HEK293T (cell line): ENCODE results near the gene ZBTB24.

Experiments used
- BHLHE40 ChIP-seq: fragments of 450-650 bp; IDR thresholded peaks from 2 replicates; pipeline ENCODE4 v1.6.1; 2016; ENCODE audit warnings: mild to moderate bottlenecking, moderate library complexity, borderline replicate concordance
- CTBP1 ChIP-seq: fragments of 450-650 bp; IDR thresholded peaks from 2 replicates; pipeline ENCODE4 v1.6.1; 2016; ENCODE audit warnings: borderline replicate concordance
- FOXA1 ChIP-seq: fragments of 450-650 bp; IDR thresholded peaks from 2 replicates; pipeline ENCODE4 v1.6.1; 2016; ENCODE audit warnings: mild to moderate bottlenecking
- FOXK2 ChIP-seq: fragments of 450-650 bp; IDR thresholded peaks from 2 replicates; pipeline ENCODE4 v1.6.1; 2016; ENCODE audit warnings: mild to moderate bottlenecking
- FOXM1 ChIP-seq: fragments of 450-650 bp; IDR thresholded peaks from 2 replicates; pipeline ENCODE4 v1.6.1; 2017; ENCODE audit warnings: mild to moderate bottlenecking, borderline replicate concordance
- HDGF ChIP-seq: fragments of 450-650 bp; IDR thresholded peaks from 2 replicates; pipeline ENCODE4 v1.6.1; 2017; ENCODE audit warnings: antibody characterized with exemption, borderline replicate concordance
- L3MBTL2 ChIP-seq: fragments of 450-650 bp; conservative IDR thresholded peaks from 2 replicates; pipeline ENCODE4 v1.6.1; 2016; ENCODE audit warnings: mild to moderate bottlenecking
- NFRKB ChIP-seq: fragments of 450-650 bp; IDR thresholded peaks from 2 replicates; pipeline ENCODE4 v1.6.1; 2016; ENCODE audit warnings: mild to moderate bottlenecking, moderate library complexity
- SP1 ChIP-seq: fragments of 450-650 bp; IDR thresholded peaks from 2 replicates; pipeline ENCODE4 v1.6.1; 2017
- TARDBP ChIP-seq: fragments of 450-650 bp; IDR thresholded peaks from 2 replicates; pipeline ENCODE4 v1.6.1; 2016
- ZNF384 ChIP-seq: fragments of 450-650 bp; IDR thresholded peaks from 2 replicates; pipeline ENCODE4 v1.6.1; 2016
- TF ChIP-seq, protein P1 (sequence below): fragments of 450-650 bp; IDR thresholded peaks from 2 replicates; pipeline ENCODE4 v1.6.1; 2016

DNA sequence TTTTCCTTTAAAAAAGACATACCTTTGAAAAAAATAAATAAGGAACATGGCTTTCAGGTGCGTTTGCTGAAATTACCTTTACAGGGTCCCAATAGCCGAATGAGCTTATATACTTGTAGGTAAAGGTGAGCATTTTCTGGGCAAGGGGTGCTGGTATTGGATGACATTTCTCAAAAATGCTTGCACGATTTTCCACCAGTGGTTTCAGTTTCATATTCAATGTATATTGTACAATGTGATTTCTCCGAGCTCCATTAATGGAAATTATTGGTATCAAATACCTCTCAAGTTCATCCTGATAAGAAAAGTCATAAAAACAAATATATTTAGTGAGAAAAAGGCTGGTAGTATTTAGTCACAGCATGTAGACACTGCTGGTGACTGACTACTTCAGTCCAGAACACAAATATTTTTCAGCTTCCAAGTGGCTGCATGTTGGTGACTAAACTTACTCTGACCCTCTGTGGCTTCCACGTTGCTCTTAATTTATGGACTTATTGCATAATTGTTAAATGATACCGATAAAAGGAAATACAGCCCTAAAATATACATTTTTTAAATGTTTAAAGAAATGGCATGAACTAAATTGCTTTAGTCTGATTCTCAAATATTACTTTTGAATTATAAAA is 32.9 kb upstream of the ZBTB24 start:
- TF ChIP-seq SP1 = no peak
- TF ChIP-seq FOXA1 = no peak
- no peak for TF ChIP-seq BHLHE40
- TF ChIP-seq HDGF = no peak
- TF ChIP-seq FOXM1 = no peak
- TF ChIP-seq CTBP1 = no peak
- no peak for TF ChIP-seq FOXK2
- TF ChIP-seq, protein P1, sequence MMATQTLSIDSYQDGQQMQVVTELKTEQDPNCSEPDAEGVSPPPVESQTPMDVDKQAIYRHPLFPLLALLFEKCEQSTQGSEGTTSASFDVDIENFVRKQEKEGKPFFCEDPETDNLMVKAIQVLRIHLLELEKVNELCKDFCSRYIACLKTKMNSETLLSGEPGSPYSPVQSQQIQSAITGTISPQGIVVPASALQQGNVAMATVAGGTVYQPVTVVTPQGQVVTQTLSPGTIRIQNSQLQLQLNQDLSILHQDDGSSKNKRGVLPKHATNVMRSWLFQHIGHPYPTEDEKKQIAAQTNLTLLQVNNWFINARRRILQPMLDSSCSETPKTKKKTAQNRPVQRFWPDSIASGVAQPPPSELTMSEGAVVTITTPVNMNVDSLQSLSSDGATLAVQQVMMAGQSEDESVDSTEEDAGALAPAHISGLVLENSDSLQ = no peak
- no peak for TF ChIP-seq L3MBTL2
- no peak for TF ChIP-seq TARDBP
- no peak for TF ChIP-seq ZNF384
- TF ChIP-seq NFRKB = no peak
